ENCODE results near the gene ZNF211. TPM values are rescaled to one million over a fixed set of nuclear protein-coding genes. Genes with fewer than 3 reads are reported as not detected.

ZNF211 gene
- total RNA-seq, 4 donors from 2014 or later: 8.2 to 11.0 (median 10.0) TPM

GRCh38 chr19:57656346-57656745 is 23.4 kb downstream of the ZNF211 start:
- TF ChIP-seq, protein P1, sequence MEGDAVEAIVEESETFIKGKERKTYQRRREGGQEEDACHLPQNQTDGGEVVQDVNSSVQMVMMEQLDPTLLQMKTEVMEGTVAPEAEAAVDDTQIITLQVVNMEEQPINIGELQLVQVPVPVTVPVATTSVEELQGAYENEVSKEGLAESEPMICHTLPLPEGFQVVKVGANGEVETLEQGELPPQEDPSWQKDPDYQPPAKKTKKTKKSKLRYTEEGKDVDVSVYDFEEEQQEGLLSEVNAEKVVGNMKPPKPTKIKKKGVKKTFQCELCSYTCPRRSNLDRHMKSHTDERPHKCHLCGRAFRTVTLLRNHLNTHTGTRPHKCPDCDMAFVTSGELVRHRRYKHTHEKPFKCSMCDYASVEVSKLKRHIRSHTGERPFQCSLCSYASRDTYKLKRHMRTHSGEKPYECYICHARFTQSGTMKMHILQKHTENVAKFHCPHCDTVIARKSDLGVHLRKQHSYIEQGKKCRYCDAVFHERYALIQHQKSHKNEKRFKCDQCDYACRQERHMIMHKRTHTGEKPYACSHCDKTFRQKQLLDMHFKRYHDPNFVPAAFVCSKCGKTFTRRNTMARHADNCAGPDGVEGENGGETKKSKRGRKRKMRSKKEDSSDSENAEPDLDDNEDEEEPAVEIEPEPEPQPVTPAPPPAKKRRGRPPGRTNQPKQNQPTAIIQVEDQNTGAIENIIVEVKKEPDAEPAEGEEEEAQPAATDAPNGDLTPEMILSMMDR (IDR thresholded peaks at IDR 0.05; ENCODE audit: low read depth): no peak

- TF ChIP-seq, protein P1 (IDR thresholded peaks at IDR 0.05; ENCODE audit: low read depth): no peak
Measured at GRCh38 chr19:57664269-57665127, 31.5 kb downstream of the ZNF211 start.

GRCh38 chr19:57665261-57665806 is 32.4 kb downstream of the ZNF211 start:
- TF ChIP-seq, protein P1 (IDR thresholded peaks at IDR 0.05; ENCODE audit: low read depth): no peak

DNA sequence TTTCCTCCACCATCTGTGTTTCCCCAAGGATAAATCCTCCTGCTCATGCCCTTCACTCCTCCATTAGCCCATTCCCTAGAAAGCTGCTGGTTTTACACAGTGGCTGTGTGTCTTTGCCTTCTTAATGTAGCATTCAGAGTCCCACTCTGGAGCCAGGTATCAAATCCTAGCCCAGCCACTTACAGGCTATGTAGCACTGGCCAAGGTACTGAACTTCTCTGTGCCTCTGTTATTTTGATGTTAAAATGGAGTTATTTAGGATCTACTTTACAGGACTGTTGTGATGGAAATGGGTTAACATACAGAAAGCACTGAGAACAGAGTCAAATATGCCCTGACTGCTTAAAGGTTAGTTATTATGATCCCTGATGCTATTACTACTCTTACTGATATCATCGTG is 34.3 kb downstream of the ZNF211 start:
- TF ChIP-seq, protein P1 (IDR thresholded peaks at IDR 0.05; ENCODE audit: low read depth): no peak

DNA sequence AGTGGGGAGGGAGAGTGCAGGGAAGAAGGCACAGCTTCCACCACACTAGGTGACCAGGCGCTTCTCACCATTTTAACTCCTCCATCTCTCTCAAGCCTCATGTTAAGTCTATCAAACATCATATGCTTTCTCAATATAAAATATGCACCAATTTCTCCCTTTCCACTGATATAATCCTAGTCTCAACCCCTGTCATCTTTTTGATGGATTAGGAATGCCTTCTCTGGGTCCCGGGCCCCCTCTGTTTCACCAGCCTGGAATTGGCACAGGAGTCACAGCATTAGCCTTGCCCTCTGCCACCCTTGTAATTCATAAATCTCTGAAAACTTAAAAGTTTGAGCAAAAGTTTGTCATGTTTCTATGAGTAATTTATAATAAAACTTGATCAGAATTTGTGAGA is 35.7 kb downstream of the ZNF211 start, which contains the start of gene ZSCAN4:
ZSCAN4 (plus strand) TSS at position 301 of the 400 bp plus-strand sequence. CDS start 7,211 bp downstream, outside the sequence.
- TF ChIP-seq, protein P1 (IDR thresholded peaks at IDR 0.05; ENCODE audit: low read depth): no peak

DNA sequence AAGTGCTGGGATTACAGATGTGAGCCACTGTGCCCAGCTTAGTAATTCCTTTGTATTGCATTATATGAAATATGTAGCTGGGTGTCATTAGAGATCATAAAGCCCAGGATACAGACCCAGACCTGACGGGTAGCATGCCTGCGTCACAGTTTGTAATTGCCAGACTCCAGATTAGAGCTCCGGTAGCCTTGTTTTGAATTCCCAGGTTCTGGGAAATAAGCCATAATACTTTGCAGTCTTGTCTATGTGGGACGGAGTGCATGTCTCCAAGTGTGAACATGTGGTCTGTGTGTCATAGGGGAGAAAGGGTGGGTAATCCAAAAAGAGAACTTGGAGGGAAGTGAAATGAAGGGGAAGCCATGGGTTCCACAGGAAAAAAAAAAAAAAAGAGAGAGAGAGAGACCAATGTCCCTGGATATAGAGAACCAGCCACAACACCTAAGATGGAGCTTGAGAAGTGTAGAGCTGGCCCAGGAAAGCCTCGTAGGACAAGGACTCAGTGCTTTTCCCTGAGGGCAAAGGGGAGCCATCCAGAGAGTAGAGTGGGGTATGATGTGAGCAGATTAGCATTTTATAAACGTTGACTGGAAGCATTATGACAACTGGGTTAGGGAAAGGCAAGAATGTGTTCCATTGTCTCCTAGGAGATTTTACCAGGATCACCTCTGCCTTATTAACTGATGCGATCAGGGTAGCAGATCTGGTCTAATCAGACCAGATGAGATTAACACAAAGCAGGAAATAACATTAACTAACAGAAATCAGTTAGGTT is 38.3 kb downstream of the ZNF211 start:
- TF ChIP-seq, protein P1 (IDR thresholded peaks at IDR 0.05; ENCODE audit: low read depth): no peak

GRCh38 chr19:57672466-57672865 is 39.5 kb downstream of the ZNF211 start:
- TF ChIP-seq, protein P1 (IDR thresholded peaks at IDR 0.05; ENCODE audit: low read depth): no peak
